NK-92 (cell line): ENCODE measurements around the gene FLT3LG.

Experiments
- DNase-seq: peaks from one replicate; lab custom pipeline; 2025; ENCODE audit not compliant: unreplicated experiment; lab: John Stamatoyannopoulos, UW

FLT3LG gene

DNA sequence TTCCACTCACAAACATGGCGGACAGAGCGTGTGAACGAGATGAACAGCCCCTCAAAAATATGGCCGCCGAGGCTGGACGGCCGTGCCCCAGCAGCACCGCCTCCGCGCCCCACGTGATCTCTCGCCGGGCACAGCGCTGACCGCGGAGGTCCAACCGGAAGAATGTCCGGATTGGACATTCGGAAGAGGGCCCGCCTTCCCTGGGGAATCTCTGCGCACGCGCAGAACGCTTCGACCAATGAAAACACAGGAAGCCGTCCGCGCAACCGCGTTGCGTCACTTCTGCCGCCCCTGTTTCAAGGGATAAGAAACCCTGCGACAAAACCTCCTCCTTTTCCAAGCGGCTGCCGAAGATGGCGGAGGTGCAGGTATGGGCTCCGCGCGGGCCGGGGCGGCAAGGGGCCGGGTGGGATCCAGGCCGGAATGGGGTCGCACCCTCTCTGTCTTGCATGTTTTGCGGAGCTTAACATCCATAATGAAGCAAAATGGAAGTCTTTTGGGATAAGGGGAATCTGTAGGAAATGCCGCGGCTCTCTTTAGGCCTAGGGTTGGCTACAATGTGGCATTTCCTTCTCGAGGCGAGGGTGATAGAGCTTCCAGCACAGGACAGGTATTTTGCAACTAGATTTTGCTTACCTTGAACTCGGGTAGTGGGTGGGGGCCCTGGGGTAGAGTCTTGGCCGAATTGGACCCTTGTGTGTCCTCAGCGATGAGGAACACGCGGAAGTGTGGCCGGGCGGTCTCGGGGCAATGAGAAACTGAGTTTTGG, 13.4 kb downstream of the FLT3LG start, which contains the start of gene RPL13A:
Gene RPL13A (plus strand): TSS at position 332 of the 769 bp plus-strand sequence. CDS start 22 bp downstream, at position 354.
- DNase-seq: peak; percentile 97

DNA sequence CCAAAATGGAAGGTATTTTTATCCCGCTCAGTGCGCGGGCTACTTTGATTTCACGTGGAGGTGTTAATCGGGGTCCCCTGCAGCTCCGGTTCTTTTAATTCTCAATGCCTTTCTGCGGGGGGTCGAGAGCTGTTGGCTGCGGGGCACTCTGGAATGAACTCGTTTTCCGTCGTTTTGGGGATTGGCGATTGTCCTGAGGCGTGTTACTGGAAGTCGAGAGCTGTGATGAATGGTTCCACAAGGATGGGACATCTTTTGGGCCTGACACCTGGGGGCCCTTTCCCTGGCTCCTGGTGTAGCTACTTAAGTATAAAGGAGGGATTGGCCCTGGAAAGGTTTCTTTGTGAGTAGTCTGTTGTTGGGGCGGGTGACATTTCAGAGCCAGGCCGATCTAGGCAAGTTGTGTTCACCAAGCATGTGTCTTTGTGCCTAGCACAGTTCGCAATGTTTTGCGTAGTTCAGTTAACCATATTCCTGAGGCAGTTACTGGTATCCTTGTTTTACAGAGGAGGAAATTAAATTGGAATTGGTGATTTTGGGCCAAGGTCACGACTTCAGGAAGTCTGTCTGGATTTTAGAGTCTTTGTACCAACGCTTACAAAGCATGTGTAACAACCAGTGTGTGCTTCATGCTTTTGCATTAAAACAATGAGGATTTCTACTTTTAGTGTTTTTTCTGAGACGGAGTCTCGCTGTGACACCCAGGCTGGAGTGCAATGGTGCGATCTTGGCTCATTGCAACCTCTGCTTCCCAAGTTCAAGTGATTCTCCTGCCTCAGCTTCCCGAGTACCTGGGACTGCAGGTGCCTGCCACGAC, 14.2 kb downstream of the FLT3LG start:
- DNase-seq: no peak

DNA sequence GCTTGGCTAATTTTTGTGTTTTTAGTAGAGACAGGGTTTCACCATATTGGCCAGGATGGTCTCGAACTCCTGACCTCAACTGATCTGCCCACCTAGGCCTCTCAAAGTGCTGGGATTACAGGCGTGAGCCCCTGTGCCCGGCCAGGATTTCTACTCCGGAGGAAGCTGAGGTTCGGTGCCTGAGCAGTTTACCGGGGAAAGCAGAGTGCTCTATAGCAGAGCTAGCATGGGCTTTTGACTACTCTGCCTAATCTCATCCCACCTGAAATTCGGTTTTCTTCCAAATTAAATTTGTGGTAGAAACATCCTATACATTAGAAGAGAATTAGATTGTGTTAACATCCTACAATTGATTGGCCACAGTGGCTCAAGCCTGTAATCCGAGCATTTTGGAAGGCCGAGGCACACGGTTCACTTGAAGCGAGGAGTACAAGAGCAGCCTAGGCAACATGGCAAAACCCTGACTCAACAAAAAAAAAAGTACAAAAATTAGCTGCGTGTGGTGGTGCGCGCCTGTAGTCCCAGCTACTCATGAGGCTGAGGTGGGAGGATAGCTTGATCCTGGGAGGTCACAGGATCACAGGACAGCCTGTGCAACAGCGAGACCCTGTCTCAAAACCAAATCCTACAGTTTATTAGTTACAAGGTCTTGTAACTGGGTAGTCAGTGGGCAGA, 15.0 kb downstream of the FLT3LG start:
- no peak for DNase-seq

DNA sequence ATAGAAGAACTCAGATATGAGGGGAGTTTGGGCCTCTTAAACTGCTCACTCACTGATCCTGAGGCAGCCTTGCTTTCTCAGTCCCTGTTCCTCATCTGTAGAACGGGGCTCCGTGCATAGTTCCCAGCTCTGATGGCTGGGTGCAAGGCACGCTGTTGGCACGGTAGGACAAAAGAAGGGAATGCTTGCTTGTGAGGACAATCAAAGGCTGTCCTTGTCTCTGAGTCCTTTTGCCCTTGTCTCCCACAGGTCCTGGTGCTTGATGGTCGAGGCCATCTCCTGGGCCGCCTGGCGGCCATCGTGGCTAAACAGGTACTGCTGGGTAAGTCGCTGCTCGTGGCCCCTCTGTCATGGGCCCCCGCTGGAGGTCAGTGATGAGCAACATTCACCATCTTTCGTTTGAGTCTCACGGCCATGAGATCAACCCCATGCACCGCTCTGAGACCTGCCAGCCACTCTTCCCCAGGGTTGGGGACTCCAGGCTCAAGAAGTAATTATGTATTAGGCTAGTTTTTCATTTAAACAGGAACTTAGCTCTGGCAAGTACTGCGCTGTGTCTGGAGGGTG, 15.7 kb downstream of the FLT3LG start:
- no peak for DNase-seq

DNA sequence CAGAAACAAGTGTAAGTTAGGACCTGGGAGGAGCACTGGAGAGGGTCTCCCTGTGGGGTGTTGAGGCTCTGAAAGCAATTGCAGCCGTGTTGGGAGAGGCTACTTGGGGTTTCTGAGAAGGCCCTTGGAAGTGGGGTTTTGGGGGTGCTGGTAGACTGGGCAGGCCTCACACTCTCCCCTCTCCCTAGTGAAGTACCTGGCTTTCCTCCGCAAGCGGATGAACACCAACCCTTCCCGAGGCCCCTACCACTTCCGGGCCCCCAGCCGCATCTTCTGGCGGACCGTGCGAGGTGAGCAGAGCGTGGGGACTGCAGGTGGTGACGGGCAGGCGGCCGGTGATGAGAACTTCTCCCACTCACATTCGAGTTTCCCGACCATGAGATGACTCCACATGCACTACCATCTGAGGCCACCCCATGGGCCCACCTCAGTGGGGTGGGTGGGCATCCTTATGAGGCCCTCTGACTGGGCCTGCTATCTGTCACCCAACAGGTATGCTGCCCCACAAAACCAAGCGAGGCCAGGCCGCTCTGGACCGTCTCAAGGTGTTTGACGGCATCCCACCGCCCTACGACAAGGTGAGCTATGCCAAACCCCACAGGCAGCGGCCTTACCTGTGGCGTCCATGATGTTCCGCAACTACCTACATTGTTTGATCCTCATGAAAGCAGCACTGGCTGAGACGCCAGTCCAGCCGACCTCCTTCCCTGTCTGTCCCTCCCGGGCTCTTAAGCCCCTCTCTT, 16.4 kb downstream of the FLT3LG start:
- DNase-seq: no peak

DNA sequence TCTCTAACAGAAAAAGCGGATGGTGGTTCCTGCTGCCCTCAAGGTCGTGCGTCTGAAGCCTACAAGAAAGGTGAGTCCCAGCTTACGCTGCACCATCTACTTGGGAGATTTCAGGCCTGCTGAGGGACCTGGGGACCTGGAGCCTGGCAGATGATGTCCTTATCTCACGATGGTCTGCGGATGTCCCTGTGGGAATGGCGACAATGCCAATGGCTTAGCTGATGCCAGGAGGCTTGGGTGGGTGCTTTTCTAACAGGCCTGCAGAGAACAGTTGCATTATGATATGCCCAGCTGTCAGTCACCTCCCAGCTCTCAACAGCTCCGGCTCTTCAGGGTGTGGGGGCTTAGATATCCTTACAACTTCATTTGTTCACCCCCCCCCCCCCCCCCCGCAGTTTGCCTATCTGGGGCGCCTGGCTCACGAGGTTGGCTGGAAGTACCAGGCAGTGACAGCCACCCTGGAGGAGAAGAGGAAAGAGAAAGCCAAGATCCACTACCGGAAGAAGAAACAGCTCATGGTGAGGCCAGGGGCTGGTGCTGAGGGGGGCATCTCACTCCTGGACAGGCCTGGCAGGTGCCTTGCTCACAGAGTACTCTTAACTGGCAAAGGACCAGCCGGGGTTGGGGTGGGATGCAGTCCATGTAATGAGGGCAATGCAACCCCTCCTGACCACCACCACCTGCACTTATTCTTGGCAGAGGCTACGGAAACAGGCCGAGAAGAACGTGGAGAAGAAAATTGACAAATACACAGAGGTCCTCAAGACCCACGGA, 17.2 kb downstream of the FLT3LG start:
- no peak for DNase-seq

DNA sequence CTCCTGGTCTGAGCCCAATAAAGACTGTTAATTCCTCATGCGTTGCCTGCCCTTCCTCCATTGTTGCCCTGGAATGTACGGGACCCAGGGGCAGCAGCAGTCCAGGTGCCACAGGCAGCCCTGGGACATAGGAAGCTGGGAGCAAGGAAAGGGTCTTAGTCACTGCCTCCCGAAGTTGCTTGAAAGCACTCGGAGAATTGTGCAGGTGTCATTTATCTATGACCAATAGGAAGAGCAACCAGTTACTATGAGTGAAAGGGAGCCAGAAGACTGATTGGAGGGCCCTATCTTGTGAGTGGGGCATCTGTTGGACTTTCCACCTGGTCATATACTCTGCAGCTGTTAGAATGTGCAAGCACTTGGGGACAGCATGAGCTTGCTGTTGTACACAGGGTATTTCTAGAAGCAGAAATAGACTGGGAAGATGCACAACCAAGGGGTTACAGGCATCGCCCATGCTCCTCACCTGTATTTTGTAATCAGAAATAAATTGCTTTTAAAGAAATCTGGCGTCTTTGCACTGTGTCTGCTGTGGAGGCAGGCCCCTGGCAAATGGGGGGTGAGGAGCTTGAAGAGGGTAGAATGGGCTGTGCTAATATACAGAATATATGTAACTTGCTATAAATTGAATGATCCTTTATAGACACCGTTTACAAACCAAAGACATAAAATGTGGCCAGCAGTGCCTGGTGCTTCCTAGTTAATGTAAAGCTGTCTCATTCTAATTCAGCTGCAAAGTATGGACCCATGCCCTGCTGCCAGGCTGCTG, 18.0 kb downstream of the FLT3LG start:
- no peak for DNase-seq

DNA sequence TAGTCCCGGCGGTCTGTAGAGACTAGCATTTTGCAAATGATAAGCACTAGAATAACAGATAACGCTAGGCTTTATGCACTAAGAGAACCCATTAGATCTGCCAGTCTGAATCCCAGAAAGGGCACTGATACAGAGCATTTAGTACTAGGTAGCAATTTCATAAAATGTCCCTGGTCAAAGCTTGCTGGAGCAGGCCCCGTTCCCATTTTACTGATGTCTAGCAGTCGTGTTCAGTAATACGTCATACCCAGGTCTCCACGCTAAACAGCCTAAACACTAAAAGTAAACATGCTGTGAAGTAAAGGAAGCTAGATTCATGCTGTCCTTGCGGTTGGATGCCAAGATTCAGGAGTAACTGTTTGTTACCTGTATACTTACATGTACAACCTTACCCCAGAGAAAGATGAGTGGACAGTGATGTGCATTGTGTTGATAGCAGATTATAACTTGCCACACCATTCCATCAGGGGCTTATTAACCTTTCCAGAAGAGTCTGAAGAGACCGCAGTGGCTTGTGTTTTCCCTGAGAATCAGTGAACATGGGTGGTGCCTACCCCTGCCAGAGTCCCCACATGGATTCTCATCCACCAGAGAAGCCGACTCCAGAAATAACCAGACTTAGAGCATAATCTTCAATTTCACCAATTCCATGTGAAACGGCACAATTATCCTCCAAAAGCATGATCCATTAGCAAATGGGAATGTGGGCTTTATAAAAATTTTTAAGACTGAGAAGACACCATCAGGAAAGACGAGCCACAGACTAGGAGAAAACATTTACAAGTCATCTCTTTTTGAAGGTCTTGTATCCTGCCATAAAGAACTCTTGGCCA, 18.8 kb downstream of the FLT3LG start:
- DNase-seq: no peak

DNA sequence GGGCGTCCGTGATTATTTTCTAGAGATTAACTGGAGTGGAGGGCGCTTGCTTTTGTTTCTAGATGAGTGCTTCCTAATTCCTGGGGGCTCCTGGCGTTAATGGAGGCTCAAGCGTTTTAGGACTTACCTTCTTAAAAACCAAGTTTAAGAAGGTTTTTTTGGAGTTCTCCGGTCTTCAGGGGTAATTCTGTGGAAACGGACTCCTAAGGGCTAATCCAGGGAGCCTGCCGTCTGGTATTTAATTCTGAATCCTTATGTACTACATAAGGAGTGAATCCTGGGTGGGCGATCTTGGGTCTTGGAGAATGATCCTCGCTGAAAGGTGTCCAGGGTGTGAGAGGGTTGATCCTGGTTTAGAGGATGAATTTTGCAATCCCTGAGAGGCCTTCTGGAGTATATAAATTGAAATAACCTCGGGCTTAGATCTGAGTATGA, 22.6 kb downstream of the FLT3LG start:
- DNase-seq: no peak

DNA sequence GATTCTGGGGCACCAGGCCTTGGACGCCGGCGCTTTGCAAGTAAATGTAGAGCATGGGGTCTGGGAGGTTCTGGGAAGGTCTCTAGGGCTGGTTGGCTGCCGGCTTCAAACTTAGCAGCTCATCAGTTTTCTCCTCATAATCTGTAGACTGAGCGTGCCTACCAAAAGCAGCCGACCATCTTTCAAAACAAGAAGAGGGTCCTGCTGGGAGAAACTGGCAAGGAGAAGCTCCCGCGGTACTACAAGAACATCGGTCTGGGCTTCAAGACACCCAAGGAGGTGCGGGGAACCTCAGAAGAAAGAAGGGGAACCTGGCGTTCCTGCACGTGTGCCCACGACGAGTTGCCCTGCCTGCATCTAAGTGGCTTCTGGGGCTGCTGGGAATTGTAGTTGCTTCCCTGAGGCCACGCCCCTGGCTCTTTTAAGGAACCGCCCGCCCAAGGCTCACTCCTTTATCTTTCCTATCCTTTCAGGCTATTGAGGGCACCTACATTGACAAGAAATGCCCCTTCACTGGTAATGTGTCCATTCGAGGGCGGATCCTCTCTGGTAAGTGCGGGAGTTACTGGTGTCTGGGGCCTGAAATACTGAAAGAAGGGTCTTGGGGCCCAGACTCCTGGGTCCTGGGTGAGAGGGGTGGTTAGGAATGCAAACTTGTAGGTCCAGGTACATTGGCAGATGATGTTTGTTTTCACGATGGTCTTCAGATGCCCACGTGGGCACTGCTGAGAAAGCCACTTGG, 23.2 kb downstream of the FLT3LG start:
- no peak for DNase-seq

DNA sequence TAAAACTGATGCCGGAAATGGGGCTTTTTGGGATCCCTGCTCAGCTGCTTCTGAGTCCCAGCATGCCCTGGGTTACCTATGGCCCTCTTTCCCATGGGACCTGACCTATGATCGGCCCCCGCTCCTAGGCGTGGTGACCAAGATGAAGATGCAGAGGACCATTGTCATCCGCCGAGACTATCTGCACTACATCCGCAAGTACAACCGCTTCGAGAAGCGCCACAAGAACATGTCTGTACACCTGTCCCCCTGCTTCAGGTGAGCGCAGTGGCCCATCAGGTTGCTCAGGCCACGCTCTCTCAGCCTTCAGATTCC, 23.7 kb downstream of the FLT3LG start:
- DNase-seq: no peak

DNA sequence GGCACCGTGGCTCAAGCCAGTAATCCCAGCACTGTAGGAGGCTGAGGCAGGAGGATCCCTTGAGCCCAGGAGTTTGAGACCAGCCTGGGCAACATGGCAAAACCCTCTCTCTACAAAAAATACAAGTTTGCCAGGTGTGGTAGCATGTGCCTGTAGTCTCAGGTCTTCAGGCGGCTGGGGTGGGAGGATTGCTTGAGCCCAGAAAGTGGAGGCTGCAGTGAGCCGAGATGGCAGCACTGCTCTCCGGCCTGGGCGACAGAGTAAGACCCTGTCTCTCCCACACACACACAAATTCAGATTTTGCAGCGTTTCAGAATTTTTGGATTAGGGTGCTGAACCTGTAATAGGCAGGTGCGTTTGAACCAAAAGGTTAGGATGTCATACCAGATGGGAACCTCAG, 24.5 kb downstream of the FLT3LG start:
- DNase-seq: no peak

DNA sequence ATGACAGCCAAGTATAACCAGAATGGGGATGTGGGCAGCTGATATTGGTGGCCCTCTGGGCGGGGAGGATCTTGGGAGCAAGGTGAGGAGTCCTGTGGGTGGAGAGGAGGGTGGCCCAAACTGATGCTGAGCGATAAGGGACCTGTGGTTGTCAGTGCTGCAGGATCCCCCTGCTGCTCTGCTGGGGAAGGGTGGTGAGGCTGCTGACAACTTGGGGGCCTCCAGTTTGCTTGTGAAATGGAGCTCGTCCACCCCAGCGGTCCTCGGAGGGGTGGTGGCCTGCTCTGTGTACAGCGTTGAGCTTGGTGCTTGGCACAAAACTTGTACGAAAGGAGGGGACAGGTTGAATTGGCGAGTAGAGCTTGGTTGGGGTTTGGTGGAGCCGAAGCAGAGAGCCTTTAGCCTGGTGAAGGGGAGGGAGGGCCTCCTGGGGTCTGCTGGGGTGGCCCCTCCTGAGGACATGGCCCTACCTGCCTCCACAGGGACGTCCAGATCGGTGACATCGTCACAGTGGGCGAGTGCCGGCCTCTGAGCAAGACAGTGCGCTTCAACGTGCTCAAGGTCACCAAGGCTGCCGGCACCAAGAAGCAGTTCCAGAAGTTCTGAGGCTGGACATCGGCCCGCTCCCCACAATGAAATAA, 25.1 kb downstream of the FLT3LG start:
- no peak for DNase-seq

DNA sequence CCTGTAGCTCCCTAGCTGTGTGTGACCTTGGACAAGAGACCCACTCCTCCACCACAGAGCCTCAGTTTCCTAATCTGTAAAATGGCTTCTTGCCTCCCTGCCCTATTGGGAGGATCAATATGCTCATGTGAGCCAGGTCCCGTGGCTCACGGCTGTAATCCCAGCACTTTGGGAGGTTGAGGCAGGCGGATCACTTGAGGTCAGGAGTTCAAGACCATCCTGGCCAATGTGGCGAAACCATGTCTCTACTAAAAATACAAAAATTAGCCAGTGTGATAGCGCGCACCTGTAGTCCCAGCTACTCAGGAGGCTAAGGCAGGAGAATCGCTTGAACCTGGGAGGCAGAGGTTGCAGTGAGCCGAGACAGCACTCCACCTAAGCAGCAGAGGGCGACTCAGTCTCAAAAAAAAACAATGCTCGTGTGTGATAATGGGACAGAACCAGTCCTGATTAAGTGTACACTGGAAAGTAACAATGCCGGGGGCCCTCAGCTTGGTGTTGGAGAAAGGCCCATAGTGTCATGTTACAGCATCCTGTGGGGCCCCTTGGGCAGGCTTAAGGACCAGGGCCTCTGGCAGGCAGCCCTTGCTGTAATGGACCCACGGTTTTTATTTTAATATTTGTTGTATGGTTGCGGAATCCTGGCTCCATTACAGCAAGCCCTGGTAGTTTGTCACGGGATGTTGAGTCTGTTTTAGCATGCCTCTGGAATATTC, 29.0 kb downstream of the FLT3LG start:
- no peak for DNase-seq

DNA sequence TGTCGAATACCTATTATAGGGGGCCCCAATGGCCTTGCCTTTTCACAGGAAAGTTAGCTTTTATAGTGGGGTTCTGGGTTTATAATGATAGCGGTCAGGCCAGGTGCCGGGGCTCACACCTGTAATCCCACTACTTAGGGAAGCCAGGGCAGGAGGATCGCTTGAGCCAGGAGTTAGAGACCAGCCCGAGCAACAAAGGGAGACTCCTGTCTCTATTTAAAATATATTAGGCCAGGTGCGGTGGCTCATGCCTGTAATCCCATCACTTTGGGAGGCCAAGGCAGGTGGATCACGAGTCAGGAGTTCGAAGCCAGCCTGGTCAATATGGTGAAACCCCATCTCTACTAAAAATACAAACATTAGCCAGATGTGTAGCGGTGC, 29.6 kb downstream of the FLT3LG start:
- DNase-seq: no peak

DNA sequence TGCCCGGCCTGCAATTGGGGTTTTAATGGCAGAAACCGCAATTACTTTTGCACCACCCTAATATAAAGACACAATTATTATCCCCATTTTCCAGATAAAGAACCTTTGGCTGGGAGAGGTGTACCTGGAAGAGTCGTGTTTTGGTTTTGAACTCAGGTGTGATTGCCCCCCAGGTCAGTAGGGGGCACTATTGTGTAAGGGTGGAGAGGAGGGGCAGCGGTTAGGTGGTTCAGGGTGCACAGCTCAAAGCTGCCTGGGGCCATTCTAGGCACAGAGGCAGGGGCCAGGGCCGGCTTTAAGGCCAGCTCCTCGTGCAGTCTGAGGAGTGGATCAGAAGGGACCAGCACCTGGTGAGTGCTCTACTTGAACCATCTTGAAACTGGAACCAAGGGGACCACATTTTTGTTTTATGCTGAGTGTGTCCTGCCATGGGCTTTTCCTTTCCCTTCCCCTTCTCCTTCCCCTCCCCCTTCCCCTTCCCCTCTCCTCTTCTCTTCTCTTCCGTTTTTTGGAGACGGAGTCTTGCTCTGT, 32.6 kb downstream of the FLT3LG start:
- no peak for DNase-seq
